GM10266 (cell line): ENCODE measurements around the gene OR5D18.

Experiments used
- DNase-seq: peaks from one replicate; pipeline ENCODE4 v3.0.0; 2012; ENCODE audit errors: extremely low spot score
- CTCF ChIP-seq: IDR thresholded peaks from 2 replicates; pipeline ENCODE4 v1.5.1; 2012; ENCODE audit warnings: mild to moderate bottlenecking, low read depth; ENCODE audit not compliant: control insufficient read depth, insufficient read depth; ENCODE audit errors: missing control alignments

The OR5D18 gene

DNA sequence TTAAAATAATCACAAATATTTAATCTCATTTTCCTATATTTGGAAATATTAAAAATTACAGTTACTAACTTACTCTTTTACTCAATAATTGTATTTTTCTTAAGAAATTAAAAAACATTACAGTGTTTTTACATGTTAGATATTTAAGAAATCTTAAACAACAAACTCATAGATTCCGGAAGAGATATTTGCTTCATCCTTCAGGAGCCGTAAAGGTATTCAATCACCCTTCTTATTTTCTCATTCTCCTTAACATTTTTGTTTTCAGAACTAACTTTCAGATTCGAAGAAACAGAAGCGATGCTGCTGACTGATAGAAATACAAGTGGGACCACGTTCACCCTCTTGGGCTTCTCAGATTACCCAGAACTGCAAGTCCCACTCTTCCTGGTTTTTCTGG, at the start of gene OR5D18:
Gene OR5D18 (plus strand): TSS at position 301 of the 400 bp plus-strand sequence. CDS start 0 bp downstream, at position 301.
- TF ChIP-seq CTCF, result no peak

DNA sequence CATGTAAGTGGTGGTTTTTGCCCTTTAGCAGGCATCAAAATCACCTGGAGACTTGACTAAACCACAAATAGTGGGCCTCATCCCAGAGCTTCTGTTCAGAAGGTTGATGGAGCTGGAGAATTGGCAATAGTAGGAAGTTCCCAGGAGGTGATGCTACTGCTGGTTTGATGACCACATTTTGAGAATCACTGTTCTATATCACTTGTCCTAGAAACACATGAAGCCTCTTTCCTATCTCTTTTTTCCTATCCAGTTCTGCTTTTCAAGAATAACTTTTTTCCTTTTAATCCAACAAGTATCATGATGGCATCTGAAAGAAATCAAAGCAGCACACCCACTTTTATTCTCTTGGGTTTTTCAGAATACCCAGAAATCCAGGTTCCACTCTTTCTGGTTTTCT, 46.3 kb upstream of the OR5D18 start, which contains the start of gene OR5D13:
Gene OR5D13 (plus strand): TSS at position 301 of the 400 bp plus-strand sequence. CDS start 0 bp downstream, at position 301.
- TF ChIP-seq CTCF, result no peak
- no peak for DNase-seq

More for the DNA sequence above, at the start of gene OR5D18:
- DNase-seq, result no peak

- no peak for TF ChIP-seq CTCF
- no peak for DNase-seq
Observed at GRCh38 chr11:55791606-55792005, 27.8 kb upstream of the OR5D18 start.

DNA sequence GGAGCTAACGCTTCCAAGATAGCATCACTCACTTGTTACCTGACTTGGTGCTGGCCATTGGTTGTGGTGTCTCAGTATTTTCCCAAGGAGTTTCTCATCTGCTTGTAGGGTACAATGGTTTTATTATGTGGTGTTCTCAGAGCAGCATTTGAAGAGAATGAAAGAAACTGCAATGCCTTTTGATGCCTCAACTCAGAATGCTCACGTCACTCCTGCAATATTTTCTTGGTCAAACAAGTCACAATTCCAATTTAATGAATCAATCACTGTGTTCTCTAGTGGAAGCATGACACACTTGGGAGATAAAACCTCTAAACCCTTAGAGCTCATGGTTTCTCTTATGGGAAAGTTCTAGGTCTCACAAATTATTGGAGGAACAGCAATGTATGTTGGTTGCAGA, 26.1 kb upstream of the OR5D18 start:
- TF ChIP-seq CTCF, result no peak
- no peak for DNase-seq

DNA sequence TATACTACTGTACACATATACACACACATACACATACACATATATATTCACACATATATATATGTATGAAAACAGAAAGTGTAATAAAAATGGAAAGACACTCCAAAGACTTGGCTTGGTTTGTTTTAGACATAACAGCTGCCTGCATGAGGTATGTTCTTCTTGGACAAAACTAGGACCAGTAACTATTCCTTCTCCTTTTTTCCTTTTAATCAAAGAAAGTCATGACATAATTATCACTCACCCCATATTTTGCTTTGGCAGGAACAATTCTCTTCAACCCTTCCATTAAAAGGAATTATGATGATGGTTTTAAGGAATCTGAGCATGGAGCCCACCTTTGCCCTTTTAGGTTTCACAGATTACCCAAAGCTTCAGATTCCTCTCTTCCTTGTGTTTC, 24.2 kb upstream of the OR5D18 start, which contains the start of gene OR5D14:
Gene OR5D14 (plus strand): TSS at position 301 of the 400 bp plus-strand sequence. CDS start 0 bp downstream, at position 301.
- TF ChIP-seq CTCF, result no peak
- no peak for DNase-seq

DNA sequence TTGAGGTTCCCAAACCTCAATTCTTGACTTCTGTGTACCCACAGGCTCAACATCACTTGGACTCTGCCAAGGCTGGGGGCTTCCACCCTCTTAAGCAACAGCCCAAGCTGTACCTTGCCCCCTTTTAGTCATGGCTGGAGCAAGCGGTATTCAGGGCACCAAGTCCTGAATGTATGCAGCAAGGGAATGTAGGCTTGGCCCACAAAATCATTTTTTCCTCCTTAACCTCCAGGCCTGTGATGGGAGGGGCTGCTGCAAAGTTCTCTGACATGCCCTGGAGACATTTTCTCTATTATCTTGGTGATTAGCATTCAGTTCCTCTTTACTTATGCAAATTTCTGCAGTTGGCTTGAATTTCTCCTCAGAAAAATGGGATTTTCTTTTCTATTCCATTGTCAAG, 13.2 kb upstream of the OR5D18 start:
- no peak for TF ChIP-seq CTCF
- no peak for DNase-seq

DNA sequence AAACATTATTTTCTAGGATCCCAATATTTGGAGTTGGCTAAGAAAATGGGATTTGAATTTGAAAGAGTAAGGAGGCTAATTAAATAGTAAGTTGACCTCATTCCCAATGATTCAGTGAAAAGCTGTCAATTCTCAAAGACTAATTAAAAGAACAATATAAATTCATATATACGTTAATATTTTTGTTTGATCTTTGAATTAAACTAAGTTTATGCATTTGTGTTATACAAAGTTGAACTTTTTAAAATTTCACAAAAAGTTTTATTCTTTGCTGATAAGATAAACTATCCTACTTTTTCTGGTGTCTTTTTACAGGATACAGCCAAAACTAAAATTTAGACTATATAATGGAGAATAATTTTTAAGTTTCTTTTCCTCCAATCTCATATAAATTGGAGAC, 8.4 kb upstream of the OR5D18 start, which contains the start of gene OR5L1:
Gene OR5L1 (plus strand): TSS at position 301 of the 400 bp plus-strand sequence. CDS start 100 bp downstream, outside the sequence.
- TF ChIP-seq CTCF, result no peak
- DNase-seq, result no peak
